Right forelimb (tissue), 1 donor: Measurements from ENCODE around the gene CADPS2.
"Not testable (repeated sequence)": the region's sequence is repeated elsewhere in the genome, so short reads cannot be mapped to it uniquely, and the experiment has no call there.

ENCODE experiments used
- DNase-seq: peaks from one replicate; pipeline ENCODE4 v3.0.0-alpha.2; 2018

The CADPS2 gene

DNA sequence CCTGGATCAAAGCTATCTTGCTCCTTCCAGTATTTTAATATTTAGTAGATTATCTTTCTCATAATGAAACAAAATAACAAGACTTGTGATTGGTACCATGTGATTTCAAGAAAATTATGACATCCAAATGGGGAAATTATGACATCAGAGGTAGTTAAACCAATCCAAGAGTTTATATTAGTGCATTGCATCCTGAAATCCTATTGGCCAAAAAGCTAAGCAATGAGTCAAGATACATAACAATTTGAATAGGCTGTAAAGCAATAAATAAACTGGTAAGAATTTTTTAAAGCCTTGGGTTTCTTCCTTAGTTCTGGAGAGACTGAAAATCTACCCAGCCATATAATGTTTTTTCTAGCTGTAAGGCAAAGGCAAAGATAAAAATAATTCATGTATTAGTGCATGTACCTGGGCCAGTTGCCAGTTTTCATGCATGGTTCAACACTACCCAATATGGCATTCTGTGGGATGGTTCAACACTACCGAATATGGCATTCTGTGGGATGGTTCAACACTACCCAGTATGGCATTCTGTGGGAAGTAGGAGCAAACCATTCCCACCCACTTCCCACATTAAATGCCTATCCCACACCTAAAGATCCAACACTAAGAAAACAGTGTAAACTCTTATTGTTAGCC, 183.3 kb downstream of the CADPS2 start, which contains the start of gene RNF148:
Gene RNF148 (minus strand): TSS at position 51 of the 639 bp plus-strand sequence. CDS start 172 bp downstream, outside the sequence.
- DNase-seq: no peak

DNA sequence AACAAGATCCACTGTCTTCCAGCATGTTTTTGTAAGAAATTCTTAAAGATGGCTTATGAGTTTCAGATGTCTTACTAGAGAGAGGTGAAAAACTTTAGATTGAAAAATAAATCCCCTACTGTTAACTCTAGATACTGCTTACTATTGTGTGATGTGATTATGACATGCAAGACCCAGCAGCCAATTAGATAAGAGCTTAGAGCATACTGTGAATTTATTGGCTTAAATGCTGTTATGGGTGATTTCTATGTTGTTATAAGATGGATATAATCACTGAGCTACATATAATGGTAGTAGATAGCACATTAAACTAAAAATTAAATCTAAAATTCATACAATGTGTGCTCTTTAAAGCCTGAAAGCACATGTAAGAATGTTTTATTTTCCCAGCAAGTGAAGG, 187.2 kb downstream of the CADPS2 start, which contains the start of gene RNF133:
Gene RNF133 (minus strand): TSS at position 101 of the 400 bp plus-strand sequence. CDS start 199 bp downstream, outside the sequence.
- no peak for DNase-seq

DNA sequence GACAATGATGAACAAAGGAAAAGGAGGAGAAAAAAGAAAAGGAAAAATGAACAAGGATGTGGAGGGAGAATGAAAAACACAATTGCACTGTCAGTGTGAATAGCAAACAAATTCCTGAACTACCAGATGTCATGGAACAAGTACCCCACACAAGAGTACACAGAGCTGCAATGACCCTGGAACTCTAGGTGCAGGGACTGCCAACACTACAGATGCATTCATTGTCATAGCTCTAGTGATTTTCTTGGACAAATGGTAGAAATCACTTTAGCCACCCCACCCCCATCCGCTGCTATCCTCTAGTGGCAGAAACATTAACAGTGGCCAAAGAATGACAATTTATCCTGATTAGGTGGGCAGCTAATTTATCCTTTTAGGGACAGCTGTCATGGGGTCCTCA, 190.4 kb downstream of the CADPS2 start:
- DNase-seq: no peak

DNA sequence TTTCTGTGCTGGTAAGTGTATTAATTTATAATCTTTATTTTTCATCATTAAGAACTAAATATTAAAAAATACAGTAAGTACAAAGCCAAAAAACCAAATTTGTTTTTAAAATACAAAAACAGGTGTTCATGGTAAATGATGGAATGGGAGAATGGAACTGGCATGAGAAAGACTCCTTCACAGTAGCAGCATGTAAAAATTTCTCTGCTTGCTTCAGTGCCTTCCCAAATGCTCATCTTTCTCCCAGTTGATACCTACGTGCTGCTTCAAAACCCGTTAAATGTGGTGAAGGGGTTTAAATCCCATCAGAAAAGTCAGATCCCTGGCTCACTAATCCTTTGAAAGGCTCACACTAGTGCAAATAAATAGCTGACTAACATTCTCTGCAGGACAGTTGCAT, 191.6 kb downstream of the CADPS2 start:
- DNase-seq: no peak

DNA sequence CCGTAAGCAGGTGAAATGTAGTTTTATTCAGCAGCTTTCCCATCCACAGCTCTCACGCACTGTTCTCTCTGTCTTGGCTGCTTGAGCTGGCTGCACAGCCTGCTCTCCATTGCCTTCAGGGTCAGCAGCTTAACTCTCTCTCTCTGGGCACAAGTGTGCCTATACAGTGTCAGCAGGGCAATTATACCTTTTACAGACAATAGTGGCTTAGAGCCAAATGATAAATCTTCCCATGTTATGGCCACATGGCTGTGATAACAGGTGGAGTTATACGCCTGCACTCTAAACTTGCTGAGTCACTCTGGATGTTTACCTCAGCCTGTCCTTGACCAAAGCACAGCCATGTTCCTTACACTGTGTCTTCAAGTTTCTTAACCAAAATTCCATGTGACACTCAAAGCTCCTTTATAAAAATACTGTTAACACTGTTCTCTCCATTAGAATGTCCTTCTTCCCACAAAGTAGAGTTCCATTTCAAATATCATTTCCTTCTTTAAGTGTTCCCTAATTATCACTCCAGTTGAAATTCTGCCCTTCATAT, 193.4 kb downstream of the CADPS2 start:
- DNase-seq: no peak

DNA sequence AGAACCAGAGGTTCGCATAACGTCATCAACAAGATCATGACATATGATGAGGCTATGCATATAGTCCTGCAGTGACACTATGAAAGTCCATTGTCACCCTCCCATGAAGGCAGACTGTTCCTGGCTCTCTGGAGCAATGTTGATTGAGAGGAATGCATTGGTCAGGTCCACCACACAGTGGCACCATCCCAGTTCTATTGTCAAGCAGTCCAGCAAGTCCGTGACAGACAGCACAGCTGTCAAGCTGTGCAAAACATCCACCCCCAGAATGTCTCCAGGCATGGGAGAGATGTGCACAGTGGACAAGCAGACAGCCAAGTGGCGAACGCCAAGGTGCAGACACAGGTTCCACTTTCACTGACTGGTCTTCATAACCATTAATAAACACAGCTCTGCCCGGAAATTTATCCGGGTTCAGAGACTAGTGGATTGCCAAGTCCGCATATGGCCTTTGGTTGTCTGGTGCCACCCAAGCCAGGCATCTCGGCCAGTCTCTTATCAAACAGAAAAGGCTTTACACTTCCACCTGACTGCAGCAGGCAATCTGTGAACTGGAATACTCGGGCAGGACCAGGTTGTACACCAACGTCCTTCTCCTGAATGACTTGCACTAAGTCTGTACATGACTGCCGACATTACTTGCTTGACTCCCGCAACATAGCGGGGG, 194.6 kb downstream of the CADPS2 start:
- no peak for DNase-seq

DNA sequence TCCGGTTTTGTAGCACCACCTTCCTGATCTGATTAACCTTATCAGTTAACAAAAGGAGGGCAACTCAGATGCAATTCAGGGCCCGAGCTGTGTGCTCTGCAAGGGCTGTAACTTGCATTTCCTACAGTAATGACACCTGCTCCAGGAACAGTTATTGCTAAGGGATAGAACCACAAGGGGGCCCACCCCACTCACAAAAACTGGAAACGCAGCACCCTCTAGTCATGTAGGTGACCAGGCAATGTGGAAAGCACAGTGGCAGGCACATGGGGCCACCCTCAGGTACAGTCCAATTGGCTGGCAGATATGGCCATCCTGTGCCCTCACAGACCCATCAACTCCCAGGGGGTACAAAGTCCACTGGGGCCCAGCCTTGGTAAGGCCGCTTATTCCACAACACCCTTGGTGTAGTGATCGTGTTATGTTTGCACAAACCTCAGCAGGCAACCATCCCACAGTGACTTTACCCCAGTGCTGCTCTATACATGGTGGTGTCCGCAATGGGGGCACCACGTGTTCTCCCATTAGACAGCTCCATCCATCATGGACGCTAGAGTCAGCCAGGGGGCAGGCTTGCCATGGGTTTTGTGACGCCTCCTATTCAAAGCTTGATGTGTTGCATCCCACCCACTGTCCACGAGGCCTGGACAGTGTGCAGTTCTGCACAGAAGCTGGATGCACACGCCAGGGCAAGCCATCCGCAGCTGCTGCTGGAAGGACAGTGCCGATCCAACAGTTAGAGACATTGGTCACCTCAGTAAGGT, 196.7 kb downstream of the CADPS2 start:
- no peak for DNase-seq

DNA sequence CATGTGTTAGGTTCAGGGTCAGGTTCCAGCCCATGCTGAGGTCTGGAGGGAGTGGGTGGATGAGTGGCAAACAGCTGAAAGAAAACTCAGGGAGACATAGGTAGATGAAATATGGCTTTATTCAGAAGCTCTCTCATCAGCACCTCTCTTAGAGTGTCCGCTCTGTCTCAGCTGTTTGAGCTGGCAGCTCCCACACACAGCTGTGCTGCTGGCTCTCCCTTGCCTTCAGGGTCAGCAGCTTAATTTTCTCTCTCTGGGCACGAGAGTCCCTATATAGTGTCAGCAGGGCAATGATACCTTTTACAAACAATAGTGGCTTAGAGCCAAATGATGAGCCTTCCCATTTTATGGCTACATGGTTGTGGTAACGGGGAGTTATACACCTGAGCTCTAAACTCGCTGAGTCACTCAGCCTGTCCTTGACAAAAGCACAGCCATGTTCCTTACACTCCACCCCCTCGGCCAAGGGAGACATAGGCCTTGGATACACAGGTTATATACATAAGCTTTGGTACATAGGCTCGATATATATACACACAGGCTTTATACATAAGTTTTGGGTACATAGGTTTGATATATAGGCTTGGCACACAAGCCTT, 197.8 kb downstream of the CADPS2 start:
- no peak for DNase-seq

DNA sequence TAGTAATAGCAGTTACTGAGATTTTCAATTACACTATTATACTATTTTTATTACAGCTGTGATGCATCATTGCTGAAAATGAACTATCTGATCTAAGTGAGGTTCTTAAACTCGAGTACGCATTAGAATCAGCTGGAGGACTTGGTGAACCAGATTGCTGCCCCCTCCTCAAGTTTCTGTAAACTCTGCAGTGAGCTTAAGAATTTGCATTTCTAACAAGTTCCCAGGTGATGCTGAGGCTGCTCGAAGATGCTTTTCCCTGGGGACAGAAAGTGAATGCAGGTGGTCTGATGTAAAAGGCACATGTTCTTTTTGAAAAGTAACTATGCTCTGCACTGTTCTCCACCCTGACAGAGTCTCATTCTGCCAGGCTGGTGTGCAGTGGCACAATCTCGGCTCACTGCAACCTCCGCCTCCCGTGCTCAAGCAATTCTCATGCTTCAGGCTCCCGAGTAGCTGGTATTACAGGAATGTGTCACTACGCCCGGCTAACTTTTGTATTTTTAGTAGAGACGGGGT, 199.8 kb downstream of the CADPS2 start:
- no peak for DNase-seq

DNA sequence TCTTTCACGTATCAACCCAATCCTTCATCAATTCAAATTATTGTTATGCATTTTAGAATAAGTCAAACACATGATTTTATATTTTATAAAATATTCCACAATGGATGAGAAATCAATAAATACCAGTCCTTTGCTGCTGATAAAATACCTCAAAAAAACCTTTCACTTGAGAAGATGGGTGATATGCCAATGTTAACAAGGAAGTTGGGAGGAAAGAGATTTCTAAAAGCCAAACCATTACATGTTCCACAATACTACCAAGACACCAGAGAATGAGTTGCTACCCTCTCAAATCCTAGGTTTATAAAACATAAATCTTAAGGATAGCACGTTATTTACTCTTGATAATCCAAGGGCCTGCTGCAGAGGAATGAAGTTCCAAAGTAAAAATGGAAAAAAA, 201.8 kb downstream of the CADPS2 start:
- DNase-seq: no peak

DNA sequence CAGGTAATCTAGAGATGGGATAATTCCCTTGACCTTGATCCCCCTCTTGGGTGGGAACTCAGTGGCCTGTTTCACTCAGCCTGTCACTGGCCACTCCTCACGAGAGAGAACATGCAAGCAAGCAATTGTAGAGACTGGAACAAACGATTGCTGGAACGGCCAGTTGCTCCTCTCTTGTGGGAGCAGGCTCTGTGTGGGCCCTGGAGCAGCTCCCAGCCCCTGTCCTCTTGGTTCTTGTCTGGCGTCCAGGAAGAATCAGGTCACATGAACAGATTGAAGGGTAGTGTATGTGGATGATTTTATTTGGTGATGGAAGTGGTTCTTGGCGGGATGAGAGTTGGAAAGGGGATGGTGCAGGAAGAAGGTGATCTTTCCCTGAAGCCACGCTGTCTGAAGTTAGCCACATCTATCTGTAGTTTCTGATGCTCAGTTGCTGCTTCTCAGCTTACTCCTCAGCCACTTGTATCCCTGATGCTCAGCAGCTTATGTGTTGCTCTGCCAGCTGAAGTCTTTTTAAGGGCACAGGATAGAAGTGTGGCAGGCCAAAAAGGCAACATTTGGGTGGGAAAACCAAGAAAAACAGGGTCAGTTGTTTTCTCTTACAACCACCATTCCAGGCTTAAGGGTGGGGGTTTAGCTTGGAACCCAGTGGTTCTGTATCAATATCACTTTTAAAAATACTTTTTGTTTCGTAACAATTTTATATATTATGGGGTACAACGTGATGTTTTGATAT, 203.3 kb downstream of the CADPS2 start:
- DNase-seq: no peak

DNA sequence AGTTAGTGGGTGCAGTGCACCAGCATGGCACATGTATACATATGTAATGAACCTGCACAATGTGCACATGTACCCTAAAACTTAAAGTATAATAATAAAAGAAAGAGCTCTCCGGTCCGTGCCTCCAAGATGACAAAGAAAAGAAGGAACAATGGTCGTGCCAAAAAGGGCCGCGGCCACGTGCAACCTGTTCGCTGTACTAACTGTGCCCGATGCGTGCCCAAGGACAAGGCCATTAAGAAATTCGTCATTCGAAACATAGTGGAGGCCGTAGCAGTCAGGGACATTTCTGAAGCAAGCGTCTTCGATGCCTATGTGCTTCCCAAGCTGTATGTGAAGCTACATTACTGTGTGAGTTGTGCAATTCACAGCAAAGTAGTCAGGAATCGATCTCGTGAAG, 205.1 kb downstream of the CADPS2 start:
- not testable (repeated sequence) for DNase-seq

DNA sequence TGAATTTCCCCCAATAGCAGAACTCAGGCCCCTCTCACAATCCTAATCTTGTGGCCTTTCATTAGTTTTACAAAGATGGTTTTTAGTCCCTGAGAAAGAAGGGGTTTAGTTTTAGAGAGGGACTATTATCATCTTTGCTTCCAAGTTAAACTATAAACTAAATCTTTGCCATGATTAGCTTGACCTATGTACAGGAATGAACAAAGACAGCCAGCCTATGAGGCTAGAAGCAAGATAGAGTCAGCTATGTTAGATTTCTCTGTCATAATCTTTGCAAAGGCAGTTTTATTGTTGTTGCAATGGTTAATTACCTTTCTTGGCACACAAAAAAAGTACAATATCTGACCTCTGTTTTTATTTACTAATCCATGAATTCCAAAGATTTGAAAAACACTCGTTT, 206.4 kb downstream of the CADPS2 start:
- no peak for DNase-seq

DNA sequence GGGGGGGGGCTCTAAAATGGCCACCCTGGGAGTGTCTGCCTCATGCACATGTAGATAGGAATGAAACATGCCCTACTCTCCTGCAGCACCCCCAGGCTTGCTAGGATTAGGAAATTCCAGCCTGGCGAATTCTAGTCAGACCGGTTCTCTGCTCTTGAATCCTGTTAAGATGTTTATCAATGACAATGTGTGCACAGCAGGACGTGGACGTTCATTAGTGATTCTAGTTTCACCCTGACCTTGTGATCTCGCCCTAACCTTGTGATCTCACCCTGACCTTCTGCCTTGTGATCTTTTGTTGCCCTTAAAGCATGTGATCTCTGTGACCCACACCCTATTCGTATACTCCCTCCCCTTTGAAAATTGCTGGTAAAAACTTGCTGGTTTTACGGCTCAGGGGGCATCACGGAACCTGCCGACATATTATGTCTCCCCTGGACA, 207.0 kb downstream of the CADPS2 start:
- not testable (repeated sequence) for DNase-seq

DNA sequence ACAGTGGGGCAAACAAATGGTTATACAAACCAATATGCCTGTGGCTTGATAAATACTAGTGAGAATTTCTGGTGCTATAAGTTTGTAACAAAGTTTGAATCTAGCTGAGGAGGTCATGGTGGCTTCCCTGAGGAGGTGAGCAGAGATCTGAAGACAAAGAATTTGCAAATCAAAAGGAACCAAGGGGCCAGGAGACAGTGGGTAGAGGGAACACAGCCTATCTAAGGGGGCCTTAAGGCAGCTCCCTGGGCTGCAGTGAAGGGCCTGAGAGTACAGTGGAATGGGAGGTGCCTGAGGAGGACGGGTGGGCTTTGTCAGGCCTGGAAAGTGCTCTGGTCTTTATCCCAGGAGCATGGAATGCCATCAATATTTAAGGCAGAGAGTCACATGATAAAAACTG, 209.1 kb downstream of the CADPS2 start:
- no peak for DNase-seq

DNA sequence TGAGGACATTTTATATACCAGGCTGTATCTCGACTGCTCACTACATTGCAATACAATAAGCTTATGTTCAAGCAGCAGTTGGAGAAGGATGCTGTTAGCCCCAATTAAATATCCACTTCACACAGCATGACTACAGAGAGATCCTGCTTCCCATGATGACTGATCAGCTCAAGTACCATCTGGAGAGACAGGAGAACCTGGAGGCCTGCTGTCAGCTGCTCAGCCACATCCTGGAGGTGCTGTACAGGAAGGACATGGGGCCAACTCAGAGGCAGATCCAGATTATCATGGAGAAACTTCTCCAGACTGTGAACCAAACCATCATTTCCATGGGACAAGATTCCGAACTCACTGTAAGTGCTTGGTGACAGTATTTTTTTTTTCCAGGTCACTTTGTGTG, 209.8 kb downstream of the CADPS2 start:
- no peak for DNase-seq

DNA sequence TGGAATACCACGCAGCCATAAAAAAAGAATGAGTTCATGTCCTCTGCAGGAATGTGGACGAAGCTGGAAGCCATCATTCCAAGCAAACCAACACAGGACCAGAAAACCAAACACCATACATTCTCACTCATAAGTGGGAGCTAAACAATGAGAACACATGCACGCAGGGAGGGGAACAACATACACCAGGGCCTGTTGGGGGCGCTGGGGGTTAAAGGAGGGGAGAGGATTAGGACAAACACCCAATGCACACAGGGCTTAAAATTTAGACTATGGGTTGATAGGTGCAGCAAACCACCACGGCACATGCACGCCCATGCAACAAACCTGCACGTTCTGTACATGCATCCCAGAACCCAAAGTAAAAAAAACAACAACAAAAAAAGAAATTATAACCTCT, 210.6 kb downstream of the CADPS2 start:
- no peak for DNase-seq

DNA sequence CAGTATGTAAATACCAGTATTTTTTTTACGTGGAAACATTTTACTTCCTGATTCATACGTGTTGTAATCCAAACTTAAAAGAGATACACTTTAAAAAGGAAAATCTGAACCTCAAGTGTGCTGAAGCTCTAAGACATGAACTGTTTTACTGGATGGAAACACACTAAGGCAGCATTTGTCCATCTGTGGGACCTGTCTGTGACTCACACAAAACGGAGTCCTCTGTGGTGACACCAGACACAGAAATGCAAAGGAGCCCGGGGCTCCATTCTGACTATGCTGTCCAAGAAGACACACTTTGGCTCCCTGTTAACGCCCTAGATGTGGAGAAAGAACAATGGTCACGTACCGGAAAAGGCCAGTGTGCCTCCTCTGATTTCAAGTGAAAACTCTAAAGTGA, 211.2 kb downstream of the CADPS2 start:
- no peak for DNase-seq

DNA sequence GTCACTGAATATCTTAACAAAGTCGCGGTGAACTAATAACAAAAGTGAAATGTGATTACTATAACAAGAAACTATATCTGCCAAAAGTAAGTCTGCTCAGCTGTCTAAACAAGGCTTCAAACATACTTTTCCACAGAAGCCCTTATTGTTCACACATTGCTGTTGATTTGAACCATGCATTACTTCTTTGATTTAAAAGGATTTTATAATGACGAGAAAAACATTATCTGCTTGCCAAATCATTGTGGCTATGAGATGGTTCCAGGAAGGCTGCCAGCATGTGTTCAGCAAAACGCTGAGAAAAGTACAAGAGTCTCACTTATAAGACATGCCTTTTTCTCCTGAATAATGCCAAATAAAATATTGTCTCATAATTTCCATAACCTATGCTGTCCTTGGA, 211.8 kb downstream of the CADPS2 start:
- peak; percentile 57 for DNase-seq

DNA sequence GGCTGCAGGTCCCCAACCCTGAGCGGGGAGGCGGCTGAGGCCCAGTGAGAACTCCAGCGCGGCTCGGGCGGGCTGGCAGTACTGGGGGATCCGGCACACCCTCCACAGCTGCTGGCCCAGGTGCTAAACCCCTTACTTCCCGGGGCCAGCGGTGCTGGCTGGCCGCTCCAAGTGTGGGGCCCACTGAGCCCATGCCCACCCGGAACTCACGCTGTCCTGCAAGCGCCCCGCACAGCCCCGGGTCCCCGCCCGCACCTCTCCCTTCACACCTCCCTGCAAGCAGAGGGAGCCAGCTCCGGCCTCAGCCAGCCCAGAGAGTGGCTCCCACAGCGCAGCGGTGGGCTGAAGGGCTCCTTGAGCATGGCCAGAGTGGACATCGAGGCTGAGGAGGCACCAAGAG, 212.3 kb downstream of the CADPS2 start:
- DNase-seq: no peak

DNA sequence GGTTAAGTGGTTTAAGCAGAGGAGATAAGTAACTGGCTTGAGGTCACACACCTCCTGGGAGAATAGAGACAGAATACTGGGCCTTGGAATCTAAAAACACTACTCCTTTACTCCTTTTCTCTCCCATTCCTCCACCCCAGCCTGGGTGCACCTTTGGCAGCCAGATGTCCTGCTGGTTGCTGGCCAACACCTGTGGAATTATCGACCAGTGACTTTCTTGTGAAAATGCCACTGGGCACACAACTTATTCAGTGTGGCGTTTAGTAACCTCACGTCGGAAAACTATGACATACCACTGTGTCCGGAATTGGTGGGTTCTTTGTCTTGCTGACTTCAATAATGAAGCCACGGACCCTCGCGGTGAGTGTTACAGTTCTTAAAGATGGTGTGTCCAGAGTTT, 213.7 kb downstream of the CADPS2 start:
- no peak for DNase-seq

DNA sequence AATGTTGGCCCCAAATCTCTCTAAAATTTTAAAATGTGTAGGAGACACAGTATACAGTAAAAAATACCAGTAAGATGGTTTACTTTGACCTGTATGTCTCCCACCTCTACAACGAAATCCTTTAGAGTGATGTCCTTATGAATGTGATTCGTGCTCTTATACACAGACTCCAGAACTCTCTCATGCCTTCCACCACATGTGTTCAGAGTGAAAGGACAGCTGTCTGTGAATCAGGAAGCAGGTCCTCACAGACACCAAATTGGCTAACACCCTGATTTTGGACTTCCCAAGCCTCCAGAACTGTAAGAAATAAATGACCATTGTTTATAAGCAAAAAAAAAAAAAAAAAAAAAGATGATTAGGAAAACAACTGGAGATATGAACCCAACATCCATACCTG, 222.5 kb downstream of the CADPS2 start:
- no peak for DNase-seq
